ENCODE measurements around the gene STARD5.

Gene STARD5

DNA sequence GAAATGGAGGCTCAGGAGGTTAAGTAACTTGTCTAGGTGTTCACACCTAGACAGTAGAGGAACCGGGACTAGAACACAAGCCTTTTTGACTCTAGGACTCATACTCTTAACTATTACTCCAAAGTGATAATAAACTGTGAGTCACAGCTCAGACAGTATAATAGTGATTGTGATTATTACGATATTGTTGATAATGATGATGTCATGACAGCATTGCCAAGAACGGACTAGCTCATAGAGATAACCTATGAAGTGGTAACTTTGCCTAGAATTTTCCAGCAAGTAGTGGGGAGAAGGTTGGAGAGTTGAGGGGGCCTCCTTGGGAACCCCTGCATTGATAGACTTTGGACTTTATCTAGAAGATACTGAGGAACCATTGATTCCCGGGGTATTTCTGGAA is 34.0 kb downstream of the STARD5 start:
- DNase-seq, result no peak

DNA sequence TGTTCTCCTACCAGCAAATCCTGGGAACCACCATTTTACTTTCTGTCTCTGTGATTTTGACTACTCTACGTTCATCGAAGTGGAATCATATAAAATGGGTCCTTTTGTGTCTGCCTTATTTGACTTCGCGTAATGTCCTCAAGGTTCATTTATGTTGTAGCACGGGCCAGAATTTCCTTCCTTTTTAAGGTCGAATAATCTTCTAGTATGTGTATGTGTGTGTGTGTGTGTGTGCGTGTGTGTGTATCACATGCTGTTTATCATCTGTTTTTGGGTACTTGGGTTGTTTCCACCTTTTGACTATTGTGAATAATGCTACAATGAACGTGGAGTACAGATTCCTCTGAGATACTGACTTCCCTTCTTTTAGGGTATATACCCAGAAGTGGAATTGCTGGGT is 35.3 kb downstream of the STARD5 start:
- DNase-seq, result no peak

DNA sequence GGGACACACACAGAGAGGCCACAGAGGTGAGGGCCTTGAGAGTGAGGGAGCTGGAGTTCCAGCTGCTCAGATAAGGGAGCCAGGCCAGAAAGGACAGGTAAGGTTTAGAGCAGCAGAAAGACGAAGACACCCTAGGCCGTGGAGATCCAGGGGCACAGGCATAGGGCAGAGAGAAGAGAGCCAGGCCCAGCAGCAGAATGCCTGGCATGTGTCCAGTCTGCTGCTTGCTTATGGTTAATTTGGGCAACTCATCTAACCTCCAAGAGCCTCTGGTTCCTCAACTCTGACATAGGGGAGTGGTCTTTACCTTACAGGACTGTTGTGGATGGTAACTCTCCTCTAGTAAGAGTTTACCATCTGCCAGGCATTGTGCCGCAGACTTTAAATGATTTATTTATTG is 35.9 kb downstream of the STARD5 start:
- no peak for DNase-seq

DNA sequence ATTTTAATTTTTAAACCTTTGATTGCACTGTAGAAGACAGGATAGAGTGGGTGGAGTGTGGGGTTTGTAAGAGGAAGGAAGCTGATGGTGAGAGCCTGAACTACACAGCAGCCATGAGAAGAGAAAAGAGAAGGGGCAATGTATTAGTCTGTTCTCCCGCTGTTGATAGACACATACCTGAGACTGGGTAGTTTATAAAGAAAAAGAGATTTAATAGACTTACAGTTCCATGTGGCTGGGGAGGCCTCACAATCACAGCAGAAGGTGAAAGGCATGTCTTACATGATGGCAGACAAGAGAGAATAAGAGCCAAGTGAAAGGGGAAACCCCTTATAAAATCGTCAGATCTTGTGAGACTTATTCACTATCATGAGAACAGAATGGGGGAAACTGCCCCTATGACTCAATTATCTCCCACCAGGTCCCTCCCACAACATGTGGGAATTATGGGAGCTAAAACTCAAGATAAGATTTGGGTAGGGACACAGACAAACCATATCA is 37.3 kb downstream of the STARD5 start:
- DNase-seq, result no peak

DNA sequence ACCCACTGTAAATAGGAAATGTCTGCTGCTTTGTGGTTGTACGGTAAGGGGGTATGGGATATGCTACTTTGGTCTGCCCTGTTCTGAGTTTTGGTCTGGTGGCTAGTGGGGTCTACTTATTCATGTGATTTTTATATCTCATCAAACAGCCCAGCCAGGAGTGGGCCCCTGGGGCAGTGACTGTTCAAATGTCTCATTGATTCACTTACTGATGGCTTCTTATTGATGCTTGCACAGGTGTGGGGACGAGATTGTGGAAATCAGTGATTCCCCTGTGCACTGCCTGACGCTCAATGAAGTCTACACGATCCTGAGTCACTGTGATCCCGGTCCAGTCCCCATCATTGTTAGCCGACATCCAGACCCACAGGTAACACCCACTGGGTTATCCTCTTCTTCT is 38.5 kb downstream of the STARD5 start:
- no peak for DNase-seq

DNA sequence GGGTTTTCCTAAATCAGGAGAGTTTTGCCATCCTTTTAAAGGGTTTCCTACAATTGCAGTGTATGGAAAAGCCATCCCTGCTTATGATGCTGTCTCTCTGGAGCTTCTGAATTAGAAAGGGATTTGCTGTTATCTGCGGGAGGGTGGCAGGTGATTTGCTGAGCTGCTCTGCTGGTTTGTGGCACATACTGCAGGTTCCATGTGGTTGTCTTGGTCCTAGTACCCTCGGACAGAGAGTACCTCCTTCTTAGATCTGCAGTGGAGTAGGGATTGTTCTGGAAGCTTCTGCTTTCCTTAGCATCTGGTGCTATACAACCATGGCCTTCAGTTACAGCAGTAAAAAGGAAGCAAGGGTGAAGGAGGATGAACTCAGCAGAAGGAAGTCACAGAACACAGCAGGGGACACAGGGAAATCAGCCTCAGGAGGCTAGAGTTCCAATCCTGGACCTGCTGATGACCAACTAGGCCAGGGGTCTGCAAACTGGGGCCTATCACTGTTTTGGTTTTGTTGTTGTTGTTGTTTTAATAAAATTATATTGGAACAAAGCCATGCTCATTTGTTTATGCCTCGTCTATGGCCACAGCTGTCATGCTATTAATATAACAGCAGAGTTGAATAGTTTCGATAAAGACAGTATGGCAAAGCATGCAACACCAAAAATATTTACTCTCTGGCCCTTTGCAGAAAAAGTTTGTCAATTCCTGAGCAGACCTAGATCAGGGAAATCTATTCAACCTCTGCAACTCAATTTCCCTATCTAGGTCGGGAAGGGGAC is 39.5 kb downstream of the STARD5 start:
- no peak for DNase-seq

DNA sequence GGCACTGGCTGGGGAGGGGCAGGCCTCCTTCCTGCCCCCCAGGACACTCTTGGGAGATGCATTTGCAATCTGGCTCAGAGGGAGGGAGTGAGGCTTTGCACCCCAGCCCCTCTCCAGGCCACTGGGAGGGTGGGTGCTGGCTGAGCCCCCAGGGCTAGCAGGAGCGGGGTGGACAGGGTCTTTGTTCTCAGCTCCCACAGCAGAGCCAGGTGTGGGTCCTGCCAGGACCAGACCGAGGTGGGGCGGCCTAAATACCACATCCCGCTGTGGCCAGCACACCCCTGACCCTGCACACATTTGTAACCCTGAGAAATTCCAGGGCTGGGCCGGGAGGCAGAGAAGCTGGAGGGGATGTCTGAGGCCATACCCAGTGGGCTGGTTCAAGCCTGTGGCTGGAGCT is 41.0 kb downstream of the STARD5 start:
- no peak for DNase-seq

DNA sequence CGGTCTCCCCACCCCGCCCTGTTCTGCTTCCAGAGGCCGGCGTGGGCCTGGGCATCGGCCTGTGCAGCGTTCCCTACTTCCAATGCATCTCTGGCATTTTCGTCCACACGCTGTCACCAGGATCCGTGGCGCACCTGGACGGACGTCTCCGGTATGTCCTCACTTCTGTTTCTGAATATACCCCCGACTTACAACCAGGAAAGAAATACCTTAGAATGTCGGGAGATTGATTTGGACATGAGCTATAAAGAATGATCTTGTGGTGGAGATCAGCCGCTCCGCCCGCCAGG is 41.4 kb downstream of the STARD5 start:
- DNase-seq, result no peak

DNA sequence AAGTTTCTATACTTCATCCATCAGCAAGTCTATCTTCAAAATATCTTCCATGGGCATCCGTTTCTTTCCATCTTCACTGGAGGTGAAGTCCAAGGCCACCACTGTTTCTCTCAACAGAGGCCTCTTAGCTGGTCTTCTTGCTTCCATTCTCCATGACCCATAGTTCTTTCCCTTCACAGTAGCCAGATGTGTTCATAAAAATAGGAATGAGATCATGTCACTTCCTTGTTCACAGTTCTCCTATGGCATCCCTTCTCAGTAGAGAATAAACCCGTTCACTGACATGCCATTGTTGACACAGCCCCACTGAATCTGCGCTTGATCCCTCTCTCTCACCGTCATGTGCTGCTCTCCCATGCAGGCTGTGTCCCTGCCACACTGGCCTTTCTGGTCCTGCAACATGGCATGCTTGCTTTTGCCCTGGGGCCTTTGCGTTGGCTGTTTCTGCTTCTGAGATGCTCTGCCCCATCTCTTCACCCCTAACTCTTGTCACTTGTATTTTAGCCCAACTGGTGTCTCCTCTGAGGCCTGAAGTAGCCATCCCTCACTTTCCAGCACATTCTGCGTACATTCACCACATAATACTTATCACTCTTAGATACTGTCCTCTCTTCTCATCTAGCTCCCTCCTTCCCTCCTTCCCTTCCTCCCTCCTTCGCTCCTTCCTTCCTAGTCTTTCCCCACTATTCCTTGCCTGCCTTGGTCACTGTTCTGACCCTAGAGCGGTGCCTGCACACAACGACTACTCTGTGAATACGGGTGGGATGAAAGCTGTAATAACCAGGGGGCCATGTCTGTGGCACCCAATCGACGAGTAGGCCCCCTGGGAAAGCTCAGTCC is 42.0 kb downstream of the STARD5 start:
- no peak for DNase-seq

DNA sequence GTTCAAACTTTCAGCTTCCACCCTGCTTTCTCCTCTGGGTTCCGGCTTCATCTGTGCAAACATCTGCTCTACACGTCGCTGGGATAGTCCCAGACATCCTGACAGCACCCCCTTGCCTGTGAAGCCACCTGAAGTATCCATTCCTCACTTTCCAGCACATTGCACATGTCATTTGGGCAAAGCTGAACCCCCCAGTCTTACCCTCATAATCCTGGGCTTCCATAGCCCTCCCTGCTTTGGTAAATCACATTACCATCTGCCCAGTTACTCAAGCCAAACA is 42.5 kb downstream of the STARD5 start:
- DNase-seq, result no peak

DNA sequence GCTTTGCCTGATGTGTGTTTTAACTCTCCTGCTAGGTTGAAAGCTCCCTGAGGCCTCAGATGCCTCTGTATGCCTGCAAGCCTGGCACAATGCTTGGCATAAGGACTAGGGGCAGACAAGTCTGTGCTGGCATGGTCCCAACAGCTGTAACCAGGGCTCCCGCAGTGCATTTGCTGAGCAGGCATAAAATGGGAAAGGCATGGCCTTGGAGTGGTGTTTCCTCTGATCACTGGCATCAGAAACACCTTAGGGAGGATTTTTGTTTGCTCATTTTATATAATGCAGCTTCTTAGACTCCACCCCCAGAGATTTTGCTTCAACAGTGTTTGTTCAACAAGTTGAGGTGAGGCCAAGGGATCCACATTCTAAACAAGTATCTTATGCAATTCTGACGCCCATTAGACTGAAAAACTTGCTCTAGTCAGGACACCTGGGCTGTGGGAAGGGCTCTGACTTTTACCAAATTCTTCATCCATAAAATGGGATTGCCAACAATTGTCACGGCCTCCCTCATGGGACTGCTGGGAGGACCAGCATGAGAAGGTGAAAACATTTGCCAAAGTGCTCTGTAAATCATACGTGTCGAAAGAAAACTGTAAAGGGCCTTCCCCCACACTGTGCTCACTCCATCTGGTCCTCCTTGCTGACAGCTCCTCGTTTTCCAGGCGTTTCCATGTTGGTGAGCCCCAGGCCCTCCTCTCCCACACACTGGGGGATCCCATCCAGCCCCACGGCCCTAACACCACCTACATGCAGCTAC is 43.1 kb downstream of the STARD5 start:
- no peak for DNase-seq

DNA sequence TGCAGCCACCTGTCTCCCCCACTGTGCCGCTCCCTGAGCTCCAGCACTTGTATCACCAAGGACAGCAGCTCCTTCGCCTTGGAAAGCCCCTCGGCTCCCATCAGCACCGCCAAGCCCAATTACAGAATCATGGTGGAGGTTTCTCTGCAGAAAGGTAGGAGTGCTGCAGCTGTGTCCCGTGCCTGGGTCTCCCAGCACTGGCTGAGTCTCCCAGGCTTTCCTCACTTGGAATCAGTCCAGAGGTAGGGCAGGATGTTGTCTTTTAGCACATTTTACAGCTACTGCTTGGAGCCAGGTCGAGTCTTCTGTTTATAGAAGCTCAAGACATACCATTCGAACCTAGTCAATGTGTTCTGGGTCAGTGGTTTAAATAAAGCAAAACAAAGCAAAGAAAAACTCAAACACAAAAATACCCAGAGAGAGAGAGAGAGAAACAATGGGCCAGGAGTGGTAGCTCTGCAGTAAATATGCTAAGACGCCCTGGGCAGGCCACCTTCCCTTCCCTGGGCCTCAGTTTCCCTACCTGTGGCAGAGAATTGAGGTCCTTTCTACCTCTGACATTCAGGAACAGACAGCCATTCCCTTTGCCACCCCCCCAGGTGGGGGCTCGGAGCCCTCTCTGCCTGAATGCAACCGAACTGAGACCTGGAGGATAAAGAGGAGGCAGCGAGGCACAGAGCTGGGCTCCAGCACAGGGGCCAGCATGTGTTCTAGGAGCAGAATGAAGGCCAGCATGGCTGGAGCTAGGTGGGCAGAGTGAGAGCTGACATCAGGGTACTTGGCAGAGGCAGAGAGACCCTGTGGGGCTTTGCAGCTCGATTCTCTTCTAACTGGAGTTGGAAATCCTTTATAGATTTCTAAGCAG is 44.1 kb downstream of the STARD5 start:
- no peak for DNase-seq

DNA sequence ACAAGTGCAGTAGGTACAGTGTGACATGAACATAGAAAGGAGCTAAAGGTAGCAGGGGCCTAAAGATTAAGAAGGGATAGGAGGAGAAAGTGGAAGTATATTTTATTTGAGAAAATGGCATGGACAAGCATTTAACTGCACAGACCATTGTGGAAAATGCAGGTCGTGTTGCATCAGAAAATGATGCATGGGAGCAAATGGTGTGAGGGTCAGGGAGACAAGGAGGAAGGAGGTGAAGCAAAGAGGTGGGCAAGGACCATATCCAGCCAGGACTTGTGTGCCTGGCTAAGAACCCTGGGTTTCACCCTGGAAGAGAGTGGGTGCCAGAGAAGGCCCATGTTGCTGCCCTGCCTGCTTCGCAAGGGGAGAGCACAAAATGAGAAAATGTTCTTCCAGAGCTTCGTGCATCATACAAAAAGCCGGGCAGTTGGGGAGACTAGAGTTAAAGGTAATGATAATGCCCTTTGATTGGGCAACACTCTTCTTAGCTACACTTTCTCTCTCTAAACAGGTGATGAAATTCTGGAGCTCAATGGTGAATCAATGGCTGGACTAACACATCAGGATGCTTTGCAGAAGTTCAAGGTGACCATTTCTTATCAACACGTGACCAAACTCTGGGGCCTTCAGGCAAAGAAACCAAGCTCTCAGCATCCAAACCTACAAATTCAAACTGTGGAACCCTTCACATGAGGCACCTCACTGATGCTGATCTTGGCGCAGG is 45.5 kb downstream of the STARD5 start:
- no peak for DNase-seq

DNA sequence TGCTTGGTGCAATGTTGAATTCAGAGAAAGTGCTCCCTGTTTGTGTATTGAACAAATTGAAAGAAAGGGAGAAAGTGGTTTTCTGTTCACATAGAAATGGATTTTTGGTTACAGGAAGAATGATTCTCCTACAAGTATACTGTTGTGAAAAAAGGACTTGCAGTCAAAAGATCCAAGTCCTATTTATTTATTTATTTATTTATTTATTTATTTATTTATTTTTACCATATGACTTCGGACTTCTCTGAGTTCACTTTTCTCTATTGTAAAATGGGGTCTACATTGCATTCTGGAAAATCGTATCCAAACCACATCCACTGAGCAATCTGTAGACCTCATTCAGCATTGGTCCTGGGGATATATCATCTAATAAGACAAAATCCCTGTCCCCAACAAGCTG is 46.1 kb downstream of the STARD5 start:
- DNase-seq, result no peak

DNA sequence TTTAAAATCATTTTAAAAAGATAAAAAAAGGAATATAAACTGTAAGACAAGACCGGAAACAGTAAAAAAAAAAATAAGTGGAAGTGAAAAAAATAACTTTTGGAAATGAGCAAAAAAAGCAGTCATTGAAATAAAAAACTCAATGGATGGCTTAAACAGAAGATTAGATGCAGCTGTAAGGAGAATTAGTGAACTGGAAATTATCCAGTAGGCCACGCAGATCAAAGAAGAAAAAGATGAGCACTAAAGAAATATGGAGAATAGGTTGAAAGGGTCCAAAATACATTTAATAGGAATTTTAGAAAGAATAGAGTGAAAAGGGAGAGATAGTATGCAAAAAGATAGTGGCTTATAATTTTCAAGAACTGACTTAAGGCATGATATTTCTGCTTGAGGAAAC is 47.0 kb downstream of the STARD5 start:
- DNase-seq, result no peak

DNA sequence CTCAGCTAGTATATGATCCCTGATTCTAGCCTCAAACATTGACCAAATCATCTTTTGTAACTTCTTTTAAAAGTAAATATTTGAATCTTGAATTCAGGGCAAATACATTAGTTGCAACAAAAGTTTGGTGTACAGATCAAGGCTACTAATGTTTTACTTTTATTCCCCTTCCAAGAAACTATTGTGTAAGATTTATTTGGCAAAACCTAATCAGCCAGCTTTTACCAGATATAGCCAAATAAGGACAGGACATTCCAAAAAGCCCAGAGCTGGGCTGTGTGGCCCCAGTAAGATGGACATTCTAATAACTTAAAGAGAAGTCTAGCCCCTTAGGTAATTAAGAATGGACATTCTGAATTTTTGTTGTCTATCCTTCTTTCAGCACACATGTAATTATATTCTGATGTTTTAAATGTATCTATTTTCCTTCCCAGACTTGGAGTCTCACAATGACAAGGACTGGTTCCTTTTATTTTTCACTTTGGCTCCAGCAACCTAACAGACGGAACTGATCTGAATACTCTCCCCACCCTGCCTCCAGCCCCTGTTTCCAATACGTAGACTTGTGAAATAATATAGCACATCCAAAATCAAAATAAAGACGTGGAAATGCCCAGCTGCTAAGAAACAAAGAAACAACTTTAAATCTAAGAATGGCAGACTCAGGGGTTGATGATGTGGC is 48.1 kb downstream of the STARD5 start:
- DNase-seq, result no peak

DNA sequence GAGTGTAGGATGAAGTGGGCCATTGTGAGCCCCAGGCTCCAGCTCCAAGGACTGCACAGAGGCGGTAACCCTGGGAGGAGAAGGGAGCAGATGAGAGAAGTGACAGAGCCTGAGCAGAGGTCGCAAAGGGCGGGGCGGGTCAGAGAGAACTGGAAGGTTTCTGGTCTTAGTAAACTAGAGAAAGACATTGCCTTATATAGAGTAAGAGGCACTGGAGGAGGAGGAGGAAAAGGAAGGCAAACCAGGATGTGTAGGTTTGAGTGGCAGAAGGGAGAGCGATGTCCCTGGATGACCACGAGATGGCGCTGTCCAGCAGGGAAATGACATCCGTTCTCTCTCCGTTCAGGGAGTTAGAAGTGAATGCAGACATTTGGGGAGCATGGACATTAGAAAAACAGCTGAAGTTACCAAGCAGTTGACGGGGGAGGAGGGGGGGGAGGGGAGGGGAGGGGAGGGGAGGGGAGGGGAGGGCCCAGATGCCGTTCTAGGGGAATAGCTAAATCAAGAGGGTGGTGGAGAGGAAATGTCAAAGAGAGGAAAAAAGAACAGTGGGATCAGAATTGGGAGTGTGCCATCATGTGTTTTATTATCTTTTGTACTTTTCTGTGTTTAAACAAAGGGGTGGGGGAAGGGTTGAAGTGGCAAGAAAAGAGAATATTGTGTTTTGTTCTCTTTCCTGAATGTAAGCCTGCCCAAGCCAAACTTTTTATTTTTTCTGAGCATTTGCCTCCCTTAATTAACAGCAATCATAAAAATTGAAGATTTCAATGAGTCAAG is 48.8 kb downstream of the STARD5 start:
- peak; percentile 53 to 90 (median 62) for DNase-seq

DNA sequence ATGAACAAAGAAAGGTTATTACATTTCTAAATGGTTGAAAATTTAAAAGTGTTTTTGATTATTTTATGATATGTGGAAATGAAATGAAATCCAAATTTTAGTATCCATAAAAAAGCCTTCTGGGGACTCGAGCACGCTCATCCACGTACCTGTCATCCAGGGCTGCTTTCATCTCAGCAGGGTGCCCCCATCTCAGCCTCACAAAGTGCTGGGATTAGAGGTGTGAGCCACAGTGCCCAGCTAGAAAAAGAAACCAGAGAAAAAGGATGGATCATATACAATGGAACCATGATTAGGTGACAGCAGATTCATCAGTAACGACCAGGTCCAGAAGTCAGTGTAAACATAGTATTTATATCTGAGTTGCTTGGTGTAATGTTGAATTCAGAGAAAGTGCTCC is 49.7 kb downstream of the STARD5 start:
- peak in 1 of 3 experiments; percentile 55 for DNase-seq

DNA sequence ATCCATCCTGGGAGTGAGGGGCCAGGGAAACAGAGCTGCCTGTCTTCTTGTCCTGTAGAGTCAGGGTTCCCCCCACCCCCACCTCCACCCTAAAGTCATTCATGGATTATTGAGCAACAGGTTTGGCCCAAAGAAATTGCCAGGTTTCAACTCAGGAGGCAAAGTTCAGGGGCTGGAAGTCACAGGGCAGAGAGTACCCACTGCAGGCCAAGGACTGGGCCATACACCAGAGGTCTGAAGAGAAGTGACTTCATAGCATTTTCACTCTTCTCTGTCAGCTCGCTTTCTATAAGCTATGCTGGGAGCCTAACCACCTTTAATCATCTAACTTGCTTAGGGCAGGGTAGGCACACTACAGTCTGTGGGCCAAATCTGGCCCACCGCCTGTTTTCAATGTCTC is 50.1 kb downstream of the STARD5 start:
- no peak for DNase-seq

DNA sequence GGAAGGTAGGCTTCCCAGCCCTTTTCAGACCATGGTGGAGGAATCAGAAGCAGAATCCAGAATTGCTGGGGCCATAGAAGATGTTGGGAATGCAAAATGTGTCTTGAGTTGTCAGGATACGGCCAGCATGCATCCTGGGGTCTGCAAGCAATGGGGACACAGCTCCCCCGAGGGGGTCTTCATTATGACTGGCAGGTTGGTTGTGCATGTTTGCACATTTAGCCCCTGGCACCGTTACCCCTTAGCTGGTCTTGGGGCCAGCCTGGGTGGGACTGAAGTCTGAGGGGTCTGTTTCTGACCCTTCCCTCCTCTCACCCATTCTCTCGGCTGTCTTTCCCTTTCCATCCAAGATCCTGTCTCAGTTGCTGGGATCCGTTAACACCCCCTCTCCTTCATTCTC is 50.7 kb downstream of the STARD5 start:
- DNase-seq, result no peak

Data from NCI-H1417 (cell line).